Endodermal cell (in vitro differentiated cells): ENCODE measurements around the gene COL23A1. TPM values are rescaled to one million over a fixed set of nuclear protein-coding genes. Genes with fewer than 3 reads are reported as not detected.
A peak's percentile ranks its signal among the peaks of the same experiment; 100 is the strongest.

ENCODE experiments used
- DNase-seq: peaks from one replicate; pipeline ENCODE4 v3.0.0-alpha.2; 2017
- H3K27ac ChIP-seq: 2 replicates; pipeline ENCODE4 v1.5.1; 2013; ENCODE audit warnings: mild to moderate bottlenecking, low read depth, low read length, moderate library complexity
- H3K27me3 ChIP-seq: 2 replicates; pipeline ENCODE4 v1.6.1; 2013; ENCODE audit warnings: mild to moderate bottlenecking, low read length, moderate library complexity; ENCODE audit not compliant: insufficient read depth, control insufficient read depth, poor library complexity, severe bottlenecking
- H3K36me3 ChIP-seq: 2 replicates; pipeline ENCODE4 v1.7.0; 2013; ENCODE audit warnings: mild to moderate bottlenecking, low read length, moderate library complexity; ENCODE audit not compliant: control insufficient read depth, insufficient read depth
- H3K4me1 ChIP-seq: one replicate; pipeline ENCODE4 v1.7.0; 2013; ENCODE audit warnings: low read length; ENCODE audit not compliant: control insufficient read depth, insufficient read depth
- H3K4me3 ChIP-seq: 2 replicates; pipeline ENCODE4 v1.5.1; 2013; ENCODE audit warnings: mild to moderate bottlenecking, low read length, moderate library complexity
- H3K9ac ChIP-seq: 2 replicates; pipeline ENCODE4 v1.6.1; 2013; ENCODE audit warnings: mild to moderate bottlenecking, low read length, moderate library complexity; ENCODE audit not compliant: poor library complexity, severe bottlenecking; ENCODE audit errors: extremely low read depth
- H3K9me3 ChIP-seq: 2 replicates; pipeline ENCODE4 v1.6.1; 2013; ENCODE audit warnings: mild to moderate bottlenecking, low read length, moderate library complexity; ENCODE audit not compliant: control insufficient read depth
- H3K27ac Mint-ChIP-seq: 2 replicates; pipeline ENCODE4 v1.8.0; 2020; ENCODE audit warnings: mixed read lengths
- H3K27me3 Mint-ChIP-seq: 2 replicates; pipeline ENCODE4 v1.8.0; 2021; ENCODE audit warnings: mild to moderate bottlenecking, mixed read lengths; ENCODE audit not compliant: insufficient read depth
- H3K36me3 Mint-ChIP-seq: 2 replicates; pipeline ENCODE4 v1.8.0; 2020; ENCODE audit warnings: low read depth, mixed read lengths
- H3K4me1 Mint-ChIP-seq: 2 replicates; pipeline ENCODE4 v1.8.0; 2020; ENCODE audit warnings: mixed read lengths
- H3K4me3 Mint-ChIP-seq: 2 replicates; pipeline ENCODE4 v1.8.0; 2020; ENCODE audit warnings: mild to moderate bottlenecking, moderate library complexity, mixed read lengths
- H3K9me3 Mint-ChIP-seq: 2 replicates; pipeline ENCODE4 v1.8.0; 2020; ENCODE audit warnings: mild to moderate bottlenecking, mixed read lengths
- WGBS, 2 experiments: methylation state at CpG; one replicate each; pipeline versions ENCODE4 v1.1.5 to v1.1.7; 2013; ENCODE audit warnings: missing lambda C conversion rate in 2 of 2, mixed read lengths in 1 of 2; ENCODE audit not compliant: insufficient coverage in 1 of 2, insufficient read length in 1 of 2; 5-methylcytosine and 5-hydroxymethylcytosine counted together
- total RNA-seq, 2 donors: library from RNA; stranded (reverse); fragmentation: NEBNext Ultra II Directional in 1 of 2; extraction: Animal tissue kit (Norgen Biotek cat#: 25700) in 1 of 2; gene quantifications; 2 replicates in 1 of 2; 3 replicates in 1 of 2; pipeline ENCODE4 v1.2.1, GENCODE V29; 2021
- TF ChIP-seq, protein P1 (sequence below): fragments of 200-600 bp; sonication (generic); conservative IDR thresholded peaks from 2 replicates; pipeline ENCODE4 v1.5.0; 2021; ENCODE audit warnings: antibody characterized with exemption, mild to moderate bottlenecking

Gene COL23A1
- total RNA-seq, 2 donors from 2014 or later: 50.2 to 71.3 TPM

DNA sequence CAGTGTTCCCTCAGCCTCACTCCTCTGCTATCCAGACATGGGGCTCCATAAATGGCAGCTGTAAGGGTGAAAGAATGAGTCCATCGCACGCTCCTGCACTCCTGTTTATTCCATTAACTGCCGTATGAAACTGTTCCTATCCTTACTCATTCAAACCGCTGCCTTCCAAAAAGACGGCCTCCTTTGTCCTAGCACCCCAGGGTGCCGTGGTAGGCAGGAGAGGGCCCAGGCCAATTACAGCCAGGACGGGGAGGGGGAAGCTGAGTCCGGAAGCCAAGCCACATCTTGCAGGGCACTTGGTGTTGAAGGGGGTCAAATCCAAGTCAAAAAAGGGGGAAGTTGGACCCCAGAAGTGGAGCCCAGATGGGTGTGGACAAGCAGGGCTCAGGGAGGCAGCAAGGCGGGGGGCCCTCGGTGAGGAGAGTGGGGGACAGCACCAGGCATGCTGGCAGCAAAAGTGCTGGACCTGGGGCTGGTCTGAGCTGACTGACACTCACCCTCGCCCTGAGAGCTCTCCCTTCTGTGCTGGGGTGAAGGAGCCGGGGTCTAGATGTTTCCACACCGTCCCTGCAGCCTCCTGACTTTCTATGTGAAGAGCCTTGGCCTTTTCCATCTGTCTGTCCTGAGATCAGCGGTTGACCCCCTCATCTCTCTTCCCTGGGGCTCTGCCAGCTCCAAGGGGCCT lies 63.3 kb downstream of the COL23A1 start:
- no peaks in the 10 kb centered on the region for H3K36me3 ChIP-seq
- Mint-ChIP-seq H3K4me1 (peaks cover 25% of the 10 kb centered on the region), H3K4me3 (no peak overlapping the region), H3K9me3 (peaks cover 7% of the 10 kb centered on the region), H3K36me3 (peaks cover 20% of the 10 kb centered on the region), H3K27me3 (no peaks in the 10 kb centered on the region), H3K27ac (peak overlapping the region; percentile 76)
- H3K27ac ChIP-seq: peak overlapping the region; percentile 49
- no peak overlapping the region for H3K4me3 ChIP-seq
- no peaks in the 10 kb centered on the region for H3K9me3 ChIP-seq
- WGBS, 2 experiments: 77 to 80% methylated on average over 11 to 14 of the region's 14 CpGs
- H3K27me3 ChIP-seq: no peaks in the 10 kb centered on the region
- H3K9ac ChIP-seq: no peak overlapping the region
- DNase-seq: peak; percentile 67
- TF ChIP-seq, protein P1, sequence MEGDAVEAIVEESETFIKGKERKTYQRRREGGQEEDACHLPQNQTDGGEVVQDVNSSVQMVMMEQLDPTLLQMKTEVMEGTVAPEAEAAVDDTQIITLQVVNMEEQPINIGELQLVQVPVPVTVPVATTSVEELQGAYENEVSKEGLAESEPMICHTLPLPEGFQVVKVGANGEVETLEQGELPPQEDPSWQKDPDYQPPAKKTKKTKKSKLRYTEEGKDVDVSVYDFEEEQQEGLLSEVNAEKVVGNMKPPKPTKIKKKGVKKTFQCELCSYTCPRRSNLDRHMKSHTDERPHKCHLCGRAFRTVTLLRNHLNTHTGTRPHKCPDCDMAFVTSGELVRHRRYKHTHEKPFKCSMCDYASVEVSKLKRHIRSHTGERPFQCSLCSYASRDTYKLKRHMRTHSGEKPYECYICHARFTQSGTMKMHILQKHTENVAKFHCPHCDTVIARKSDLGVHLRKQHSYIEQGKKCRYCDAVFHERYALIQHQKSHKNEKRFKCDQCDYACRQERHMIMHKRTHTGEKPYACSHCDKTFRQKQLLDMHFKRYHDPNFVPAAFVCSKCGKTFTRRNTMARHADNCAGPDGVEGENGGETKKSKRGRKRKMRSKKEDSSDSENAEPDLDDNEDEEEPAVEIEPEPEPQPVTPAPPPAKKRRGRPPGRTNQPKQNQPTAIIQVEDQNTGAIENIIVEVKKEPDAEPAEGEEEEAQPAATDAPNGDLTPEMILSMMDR: no peak
- H3K4me1 ChIP-seq: peaks cover 13% of the 10 kb centered on the region

GRCh38 chr5:178525906-178526732 lies 64.1 kb downstream of the COL23A1 start:
- WGBS, 2 experiments: 87% methylated on average over 8 to 12 of the region's 12 CpGs
- TF ChIP-seq, protein P1: peak; percentile 36
- H3K27ac ChIP-seq: peak overlapping the region; percentile 49
- no peaks in the 10 kb centered on the region for H3K27me3 Mint-ChIP-seq
- H3K36me3 Mint-ChIP-seq: peaks cover 24% of the 10 kb centered on the region
- H3K9me3 ChIP-seq: no peaks in the 10 kb centered on the region
- no peak overlapping the region for H3K4me3 ChIP-seq
- peak overlapping the region; percentile 76 for H3K27ac Mint-ChIP-seq
- no peak overlapping the region for H3K4me3 Mint-ChIP-seq
- H3K36me3 ChIP-seq: no peaks in the 10 kb centered on the region
- H3K4me1 Mint-ChIP-seq: peaks cover 25% of the 10 kb centered on the region
- H3K9me3 Mint-ChIP-seq: peaks cover 12% of the 10 kb centered on the region
- peaks cover 13% of the 10 kb centered on the region for H3K4me1 ChIP-seq
- no peaks in the 10 kb centered on the region for H3K27me3 ChIP-seq
- no peak overlapping the region for H3K9ac ChIP-seq
- DNase-seq: no peak

DNA sequence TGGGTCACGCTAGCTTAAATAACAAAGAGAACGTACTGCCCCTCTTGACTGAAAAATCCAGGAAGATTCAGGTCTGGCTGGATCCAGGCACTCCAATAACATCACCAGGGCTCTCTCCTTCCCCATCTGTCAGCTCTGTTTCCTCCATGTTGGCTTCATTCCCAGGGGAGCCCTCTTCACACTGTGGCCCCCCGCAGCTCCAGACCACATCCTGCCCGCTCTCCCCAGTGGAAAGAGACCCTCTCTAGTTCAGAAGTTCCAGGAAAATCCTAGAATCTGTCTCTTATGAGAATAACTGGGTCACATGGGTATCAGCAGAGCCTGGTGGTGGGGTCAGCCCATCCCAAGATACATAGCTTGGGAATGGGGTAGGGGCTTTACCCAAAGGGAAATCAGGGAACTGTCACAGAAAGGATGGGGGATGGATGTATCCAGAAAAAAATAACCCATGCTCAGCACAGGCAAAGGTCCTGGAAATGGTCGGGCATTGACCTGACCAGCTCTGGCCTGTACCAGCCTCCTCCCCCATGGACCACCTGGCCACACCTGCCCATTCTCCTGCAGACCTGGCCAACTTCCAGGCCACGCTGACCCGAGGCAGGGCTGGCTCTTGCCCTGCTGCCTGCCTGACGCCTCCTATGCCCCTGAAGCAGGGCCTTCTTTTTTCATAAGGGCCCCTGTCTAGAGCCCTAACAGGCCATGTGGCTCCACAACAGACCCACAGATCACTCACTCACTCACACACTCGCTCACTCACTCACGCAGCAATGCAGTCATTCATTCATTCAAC lies 65.9 kb downstream of the COL23A1 start:
- Mint-ChIP-seq H3K9me3 (peaks cover 21% of the 10 kb centered on the region), H3K27ac (no peak overlapping the region), H3K36me3 (peaks cover 40% of the 10 kb centered on the region), H3K4me1 (peaks cover 25% of the 10 kb centered on the region), H3K4me3 (no peak overlapping the region), H3K27me3 (no peaks in the 10 kb centered on the region)
- H3K27me3 ChIP-seq: no peaks in the 10 kb centered on the region
- WGBS, 2 experiments: 90 to 91% methylated on average over 7 to 10 of the region's 10 CpGs
- TF ChIP-seq, protein P1: no peak
- DNase-seq: no peak
- no peak overlapping the region for H3K9ac ChIP-seq
- no peak overlapping the region for H3K4me3 ChIP-seq
- no peaks in the 10 kb centered on the region for H3K36me3 ChIP-seq
- no peak overlapping the region for H3K27ac ChIP-seq
- peaks cover 13% of the 10 kb centered on the region for H3K4me1 ChIP-seq
- peaks cover 9% of the 10 kb centered on the region for H3K9me3 ChIP-seq
